Mesodermal cell (in vitro differentiated cells): ENCODE measurements around the gene SMCO1. TPM values are rescaled to one million over a fixed set of nuclear protein-coding genes. Genes with fewer than 3 reads are reported as not detected.
"Not testable (repeated sequence)": the region's sequence is repeated elsewhere in the genome, so short reads cannot be mapped to it uniquely, and the experiment has no call there.

ENCODE experiments used
- H3K27ac ChIP-seq: 2 replicates; pipeline ENCODE4 v1.7.0; 2013; ENCODE audit warnings: mild to moderate bottlenecking, low read depth, low read length, moderate library complexity; ENCODE audit not compliant: severe bottlenecking
- H3K36me3 ChIP-seq: 2 replicates; pipeline ENCODE4 v1.7.1; 2013; ENCODE audit warnings: mild to moderate bottlenecking, low read length, moderate library complexity; ENCODE audit not compliant: control insufficient read depth, insufficient read depth
- H3K4me1 ChIP-seq: one replicate; pipeline ENCODE4 v1.7.1; 2013; ENCODE audit warnings: mild to moderate bottlenecking, low read length; ENCODE audit not compliant: insufficient read depth, control insufficient read depth, poor library complexity, severe bottlenecking
- H3K4me3 ChIP-seq: 2 replicates; pipeline ENCODE4 v1.7.0; 2013; ENCODE audit warnings: low read length, control low read depth, mild to moderate bottlenecking; ENCODE audit not compliant: insufficient read depth, poor library complexity, severe bottlenecking; ENCODE audit errors: extremely low read depth
- H3K9me3 ChIP-seq: 2 replicates; pipeline ENCODE4 v1.7.1; 2013; ENCODE audit warnings: mild to moderate bottlenecking, low read length, moderate library complexity; ENCODE audit not compliant: control insufficient read depth
- WGBS, 2 experiments: methylation state at CpG; one replicate each; pipeline ENCODE4 v1.1.5; 2013; ENCODE audit warnings: missing lambda C conversion rate in 2 of 2; ENCODE audit not compliant: insufficient coverage in 2 of 2; 5-methylcytosine and 5-hydroxymethylcytosine counted together
- polyA plus RNA-seq, 2 experiments: library from polyadenylated mRNA; stranded (reverse); fragments of 50-300 nt; gene quantifications; one replicate each; pipeline ENCODE4 v1.2.3, GENCODE V29; 2013

The SMCO1 gene
- not detected for polyA plus RNA-seq (2013, experiment 1 of 2)
- polyA plus RNA-seq (2013, experiment 2 of 2): not detected

GRCh38 chr3:196514913-196515621, at the start of gene SMCO1:
Gene SMCO1 (minus strand): TSS chr3:196515346. CDS start chr3:196515209, 137 bp downstream.
- Histone ChIP-seq H3K4me1 (peaks cover 4% of the 10 kb centered on the region), H3K27ac (no peak within 1 kb of the TSS), H3K36me3 (no peaks in the 10 kb centered on the region), H3K4me3 (no peak within 1 kb of the TSS), H3K9me3 (peaks cover 32% of the 10 kb centered on the region)
- WGBS, 2 experiments: 88 to 96% methylated on average over 7 of the region's 10 CpGs

- no peaks in the 10 kb centered on the region for H3K9me3 ChIP-seq
- H3K4me1 ChIP-seq: peaks cover 10% of the 10 kb centered on the region
- H3K36me3 ChIP-seq: peaks cover 18% of the 10 kb centered on the region
- no peak overlapping the region for H3K27ac ChIP-seq
- H3K4me3 ChIP-seq: no peak overlapping the region
- WGBS, 2 experiments: 93 to 96% methylated on average over 5 to 8 of the region's 9 CpGs
These were observed 48.6 kb upstream of the SMCO1 start for GRCh38 chr3:196563721-196564225.

- WGBS, 2 experiments: 89 to 100% methylated on average over 1 to 3 of the region's 3 CpGs
- H3K27ac ChIP-seq: no peak overlapping the region
- no peak overlapping the region for H3K4me3 ChIP-seq
- H3K4me1 ChIP-seq: peaks cover 7% of the 10 kb centered on the region
- no peaks in the 10 kb centered on the region for H3K9me3 ChIP-seq
- H3K36me3 ChIP-seq: peaks cover 9% of the 10 kb centered on the region
These were observed 44.7 kb upstream of the SMCO1 start for GRCh38 chr3:196559826-196560225.

- Histone ChIP-seq H3K4me1 (peaks cover 7% of the 10 kb centered on the region), H3K36me3 (peaks cover 9% of the 10 kb centered on the region), H3K4me3 (no peak overlapping the region), H3K27ac (no peak overlapping the region), H3K9me3 (no peaks in the 10 kb centered on the region)
These were observed 43.3 kb upstream of the SMCO1 start for GRCh38 chr3:196558476-196558875.

- Histone ChIP-seq H3K4me1 (peaks cover 7% of the 10 kb centered on the region), H3K36me3 (peaks cover 6% of the 10 kb centered on the region), H3K9me3 (no peaks in the 10 kb centered on the region), H3K4me3 (no peak overlapping the region), H3K27ac (no peak overlapping the region)
- WGBS, 2 experiments: 85 to 86% methylated on average over 3 of the region's 5 CpGs
These were observed 42.1 kb upstream of the SMCO1 start for GRCh38 chr3:196557236-196557635.

GRCh38 chr3:196555295-196555694, 40.1 kb upstream of the SMCO1 start:
- no peak overlapping the region for H3K27ac ChIP-seq
- H3K4me1 ChIP-seq: peaks cover 7% of the 10 kb centered on the region
- H3K4me3 ChIP-seq: no peak overlapping the region
- 100% methylated on average over 1 of the region's 3 CpGs; no CpG with 5 or more reads in 1 of the 2 experiments for WGBS, 2 experiments
- H3K36me3 ChIP-seq: no peaks in the 10 kb centered on the region
- H3K9me3 ChIP-seq: peaks cover 5% of the 10 kb centered on the region

GRCh38 chr3:196554205-196554604, 39.1 kb upstream of the SMCO1 start:
- H3K4me1 ChIP-seq: peaks cover 2% of the 10 kb centered on the region
- H3K4me3 ChIP-seq: no peak overlapping the region
- no peak overlapping the region for H3K27ac ChIP-seq
- WGBS, 2 experiments: 92 to 97% methylated on average over 2 to 3 of the region's 3 CpGs
- peaks cover 7% of the 10 kb centered on the region for H3K9me3 ChIP-seq
- H3K36me3 ChIP-seq: no peaks in the 10 kb centered on the region

GRCh38 chr3:196553551-196553950, 38.4 kb upstream of the SMCO1 start:
- H3K36me3 ChIP-seq: no peaks in the 10 kb centered on the region
- no peaks in the 10 kb centered on the region for H3K4me1 ChIP-seq
- 90 to 92% methylated on average over 9 of the region's 9 CpGs for WGBS, 2 experiments
- no peak overlapping the region for H3K27ac ChIP-seq
- no peak overlapping the region for H3K4me3 ChIP-seq
- peaks cover 10% of the 10 kb centered on the region for H3K9me3 ChIP-seq

GRCh38 chr3:196552253-196552652, 37.1 kb upstream of the SMCO1 start:
- 88 to 100% methylated on average over 1 of the region's 5 CpGs for WGBS, 2 experiments
- H3K4me1 ChIP-seq: no peaks in the 10 kb centered on the region

GRCh38 chr3:196550172-196550571, 35.0 kb upstream of the SMCO1 start:
- H3K4me3 ChIP-seq, H3K4me1 ChIP-seq, H3K27ac ChIP-seq, H3K36me3 ChIP-seq: not testable (repeated sequence)
- peaks cover 15% of the 10 kb centered on the region for H3K9me3 ChIP-seq
- WGBS, 2 experiments: 73 to 93% methylated on average over 2 to 3 of the region's 3 CpGs

More at GRCh38 chr3:196552253-196552652, 37.1 kb upstream of the SMCO1 start:
- Histone ChIP-seq H3K9me3 (peaks cover 15% of the 10 kb centered on the region), H3K36me3 (no peaks in the 10 kb centered on the region), H3K27ac (no peak overlapping the region), H3K4me3 (no peak overlapping the region)

GRCh38 chr3:196549312-196549711, 34.2 kb upstream of the SMCO1 start:
- H3K27ac ChIP-seq, H3K4me3 ChIP-seq, H3K36me3 ChIP-seq, H3K4me1 ChIP-seq: not testable (repeated sequence)
- 90 to 94% methylated on average over 1 of the region's 1 CpG for WGBS, 2 experiments
- H3K9me3 ChIP-seq: peaks cover 15% of the 10 kb centered on the region
